Tibial nerve (tissue), 4 donors: ENCODE data around the gene PTGR3. TPM values are rescaled to one million over a fixed set of nuclear protein-coding genes. Genes with fewer than 3 reads are reported as not detected.
A peak's percentile ranks its signal among the peaks of the same experiment; 100 is the strongest.

ENCODE experiments used
- DNase-seq, 2 donors: peaks; one replicate each; pipeline ENCODE4 v3.0.0-alpha.2; 2019; ENCODE audit warnings: low spot score in 2 of 2
- H3K27ac ChIP-seq, 4 donors: fragments of 200-600 bp; sonication (generic) in 3 of 4; one replicate each; pipeline ENCODE4 v1.5.1; 2017 to 2019; ENCODE audit warnings: mild to moderate bottlenecking in 1 of 4
- H3K27me3 ChIP-seq, 2 donors: fragments of 200-600 bp; sonication (generic) in 1 of 2; one replicate each; pipeline versions ENCODE4 v1.5.1 to v1.6.0; 2017 to 2019
- H3K36me3 ChIP-seq, 3 donors: fragments of 200-600 bp; sonication (generic); one replicate each; pipeline ENCODE4 v1.5.1; 2018 to 2019
- H3K4me1 ChIP-seq, 4 donors: fragments of 200-600 bp; sonication (generic) in 3 of 4; one replicate each; pipeline ENCODE4 v1.5.1; 2017 to 2019
- H3K4me3 ChIP-seq, 4 donors: fragments of 200-600 bp; sonication (generic) in 3 of 4; one replicate each; pipeline ENCODE4 v1.5.1; 2017 to 2019; ENCODE audit warnings: mild to moderate bottlenecking in 1 of 4, moderate library complexity in 1 of 4
- H3K9me3 ChIP-seq, 4 donors: fragments of 200-600 bp; sonication (generic) in 3 of 4; one replicate each; pipeline ENCODE4 v1.5.1; 2017 to 2019
- EP300 ChIP-seq, 2 donors: sonication (generic); formaldehyde crosslinking; IDR thresholded peaks; one replicate each; pipeline ENCODE4 v1.6.1; 2017; ENCODE audit warnings: antibody characterized with exemption in 2 of 2, mild to moderate bottlenecking in 1 of 2
- POLR2A ChIP-seq, 2 donors: fragments of 450-650 bp; IDR thresholded peaks; one replicate each; pipeline ENCODE4 v1.6.1; 2017; ENCODE audit warnings: antibody characterized with exemption in 2 of 2, mild to moderate bottlenecking in 2 of 2, moderate library complexity in 2 of 2
- WGBS, 2 donors: methylation state at CpG; one replicate each; pipeline ENCODE4 v1.1.5; 2018; 5-methylcytosine and 5-hydroxymethylcytosine counted together
- total RNA-seq, 4 donors: library from RNA; depleted of rRNA; stranded (reverse); fragments of >200 nt; gene quantifications; one replicate each; pipeline ENCODE4 v1.1.0, GENCODE V29; 2016
- TF ChIP-seq, protein P1 (sequence below), 5 experiments: fragments of 200-600 bp in 3 of 5; fragments of 450-650 bp in 2 of 5; sonication (generic) in 3 of 5; IDR thresholded peaks; one replicate each; pipeline ENCODE4 v1.5.1; 2016 to 2019; ENCODE audit warnings: antibody characterized with exemption in 5 of 5, mild to moderate bottlenecking in 3 of 5, moderate library complexity in 2 of 5

The PTGR3 gene
- total RNA-seq, 4 donors from 2014 or later = 12.7 to 35.9 (median 24.5) TPM

DNA sequence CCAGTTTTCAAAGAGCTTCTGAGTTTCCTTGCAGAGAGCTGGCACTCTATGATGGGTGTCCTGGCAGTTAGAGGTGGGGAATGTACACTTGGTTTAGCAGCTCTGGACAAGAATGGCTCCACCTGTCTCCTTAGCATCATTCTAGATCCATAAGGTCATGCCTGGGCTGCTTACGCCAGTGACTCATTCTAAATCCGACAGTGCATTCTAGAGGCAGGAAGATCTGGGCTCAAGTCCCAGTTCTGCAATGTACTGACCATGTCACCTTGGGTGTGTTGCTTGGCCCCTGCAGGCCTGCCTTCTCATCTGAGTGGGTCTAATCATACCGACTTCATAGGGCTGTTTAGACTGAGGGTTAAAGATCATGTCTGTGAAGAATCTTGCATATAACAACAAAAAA is 46.5 kb downstream of the PTGR3 start:
- no peak for DNase-seq
- Histone ChIP-seq H3K27me3 (no peaks in the 10 kb centered on the region), H3K36me3 (no peaks in the 10 kb centered on the region), H3K9me3 (peaks cover 0 to 21% (median 0%) of the 10 kb centered on the region in 4 donors), H3K4me3 (no peak overlapping the region), H3K4me1 (peaks cover 0 to 14% (median 0%) of the 10 kb centered on the region in 4 donors), H3K27ac (no peak overlapping the region)
- TF ChIP-seq POLR2A (IDR thresholded peaks at IDR 0.05) (no peak), EP300 (IDR thresholded peaks at IDR 0.05) (no peak)
- TF ChIP-seq, protein P1, sequence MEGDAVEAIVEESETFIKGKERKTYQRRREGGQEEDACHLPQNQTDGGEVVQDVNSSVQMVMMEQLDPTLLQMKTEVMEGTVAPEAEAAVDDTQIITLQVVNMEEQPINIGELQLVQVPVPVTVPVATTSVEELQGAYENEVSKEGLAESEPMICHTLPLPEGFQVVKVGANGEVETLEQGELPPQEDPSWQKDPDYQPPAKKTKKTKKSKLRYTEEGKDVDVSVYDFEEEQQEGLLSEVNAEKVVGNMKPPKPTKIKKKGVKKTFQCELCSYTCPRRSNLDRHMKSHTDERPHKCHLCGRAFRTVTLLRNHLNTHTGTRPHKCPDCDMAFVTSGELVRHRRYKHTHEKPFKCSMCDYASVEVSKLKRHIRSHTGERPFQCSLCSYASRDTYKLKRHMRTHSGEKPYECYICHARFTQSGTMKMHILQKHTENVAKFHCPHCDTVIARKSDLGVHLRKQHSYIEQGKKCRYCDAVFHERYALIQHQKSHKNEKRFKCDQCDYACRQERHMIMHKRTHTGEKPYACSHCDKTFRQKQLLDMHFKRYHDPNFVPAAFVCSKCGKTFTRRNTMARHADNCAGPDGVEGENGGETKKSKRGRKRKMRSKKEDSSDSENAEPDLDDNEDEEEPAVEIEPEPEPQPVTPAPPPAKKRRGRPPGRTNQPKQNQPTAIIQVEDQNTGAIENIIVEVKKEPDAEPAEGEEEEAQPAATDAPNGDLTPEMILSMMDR (IDR thresholded peaks at IDR 0.05) = no peak
- WGBS, 2 donors = 56 to 78% methylated on average over 3 of the region's 3 CpGs

DNA sequence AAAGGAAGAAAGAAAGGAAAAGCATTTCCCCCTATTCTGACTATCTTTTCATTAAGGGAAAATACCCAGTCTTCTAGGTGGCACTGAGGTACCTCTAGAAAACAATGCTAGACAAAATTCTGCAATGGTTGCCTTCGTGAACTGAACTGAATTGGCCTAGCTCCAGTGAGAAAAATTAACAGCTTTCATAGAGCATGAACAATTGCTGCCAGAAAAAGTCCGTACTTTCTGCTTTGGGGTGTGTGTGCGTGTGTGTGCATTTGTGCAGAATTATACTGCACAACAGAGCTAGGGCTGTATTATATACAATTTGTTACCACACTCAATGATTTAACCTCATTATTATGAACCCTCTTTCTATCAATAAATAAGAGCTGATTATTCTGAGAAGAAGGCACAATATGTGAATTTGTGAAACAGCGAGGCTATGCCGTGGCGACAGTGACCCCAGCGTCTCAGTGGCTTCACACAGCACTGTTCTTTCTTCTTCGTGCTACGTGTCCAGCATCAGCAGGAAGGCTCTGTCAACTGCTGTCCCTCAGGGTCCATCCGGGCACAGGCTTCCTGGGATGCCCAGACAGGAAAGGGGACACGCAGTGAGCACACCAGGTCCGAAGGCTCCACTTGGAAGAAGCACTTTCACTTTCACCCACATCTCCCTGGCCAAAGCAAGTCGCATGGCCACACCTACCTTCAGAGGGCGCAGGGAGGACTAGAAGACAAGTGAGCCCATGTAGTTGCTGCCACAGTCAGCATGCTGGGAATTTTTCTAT is 47.5 kb downstream of the PTGR3 start:
- TF ChIP-seq, protein P1 (IDR thresholded peaks at IDR 0.05) = no peak
- no peak for TF ChIP-seq POLR2A (IDR thresholded peaks at IDR 0.05)
- Histone ChIP-seq H3K36me3 (no peaks in the 10 kb centered on the region), H3K9me3 (peaks cover 0 to 15% (median 0%) of the 10 kb centered on the region in 4 donors), H3K27me3 (no peaks in the 10 kb centered on the region), H3K4me3 (peak overlapping the region; percentile 19 to 49 (median 40)), H3K27ac (peak overlapping the region in 1 of 4 donors; percentile 29), H3K4me1 (peaks cover 0 to 14% (median 0%) of the 10 kb centered on the region in 4 donors)
- 29 to 36% methylated on average over 12 to 14 of the region's 14 CpGs for WGBS, 2 donors
- DNase-seq = peak in 1 of 2 donors; percentile 16

DNA sequence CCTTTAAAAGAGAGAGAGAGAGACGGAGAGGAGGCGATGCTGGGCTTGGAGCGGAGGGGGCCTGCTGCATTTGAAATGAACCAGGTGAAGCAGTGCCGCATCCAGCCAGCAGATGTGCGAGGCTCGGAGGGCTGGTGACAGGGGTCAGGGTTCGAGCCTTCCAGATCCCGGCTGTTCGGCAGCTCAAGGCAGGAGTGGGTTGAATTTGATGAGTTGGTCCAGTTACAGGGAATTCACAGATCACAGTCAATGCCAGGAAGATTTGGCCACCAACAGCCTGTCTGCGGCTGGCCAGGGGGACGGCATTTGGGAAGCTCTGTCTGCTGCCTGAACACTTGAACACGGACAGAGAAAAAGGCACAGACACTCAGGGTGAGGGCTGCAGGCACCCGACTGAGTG is 48.6 kb downstream of the PTGR3 start:
- H3K9me3 ChIP-seq = peaks cover 0 to 13% (median 0%) of the 10 kb centered on the region in 4 donors
- WGBS, 2 donors = 28 to 35% methylated on average over 13 of the region's 13 CpGs
- H3K27me3 ChIP-seq = no peaks in the 10 kb centered on the region
- no peak overlapping the region for H3K27ac ChIP-seq
- TF ChIP-seq POLR2A (IDR thresholded peaks at IDR 0.05) (no peak), EP300 (IDR thresholded peaks at IDR 0.05) (no peak)
- TF ChIP-seq, protein P1 (IDR thresholded peaks at IDR 0.05) = no peak
- H3K4me3 ChIP-seq = peak overlapping the region in 2 of 4 donors; percentile 30 to 46
- no peak for DNase-seq
- H3K36me3 ChIP-seq = no peaks in the 10 kb centered on the region
- peaks cover 0 to 14% (median 0%) of the 10 kb centered on the region in 4 donors for H3K4me1 ChIP-seq

DNA sequence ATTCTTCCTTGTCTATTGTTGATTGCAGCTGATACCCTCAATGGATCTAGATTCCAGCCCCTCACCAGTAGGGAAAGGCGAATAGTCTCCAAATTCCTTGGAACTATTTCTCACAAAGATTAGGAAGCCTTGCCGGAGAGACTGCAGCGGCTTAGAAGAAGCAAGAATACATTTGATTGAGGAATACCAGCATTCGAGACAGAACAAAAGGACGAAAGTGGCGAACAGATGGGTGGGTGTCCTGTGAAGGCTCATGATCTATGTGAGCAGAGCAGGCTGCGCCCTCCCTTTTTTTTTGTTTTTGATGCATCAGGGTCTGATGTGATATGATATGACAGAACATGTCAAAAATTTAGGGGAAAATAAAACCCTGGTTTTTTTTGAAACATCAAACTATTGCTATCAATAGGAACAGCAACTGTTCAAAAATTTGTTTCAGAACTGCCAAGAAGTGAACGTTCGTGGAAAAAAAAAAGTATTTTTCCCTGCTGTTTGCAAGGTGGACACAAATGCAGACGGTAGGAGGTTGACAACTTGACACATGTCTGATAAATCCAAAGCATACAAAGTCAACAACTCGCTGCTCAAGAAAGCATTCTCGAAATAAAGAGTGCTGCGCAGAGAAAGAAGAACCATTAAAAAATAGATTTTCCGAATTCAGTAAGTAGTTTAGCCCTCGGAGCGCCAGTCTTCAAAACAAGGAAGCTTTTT is 49.1 kb downstream of the PTGR3 start:
- 50 to 58% methylated on average over 16 of the region's 16 CpGs for WGBS, 2 donors
- H3K4me3 ChIP-seq = peak overlapping the region in 2 of 4 donors; percentile 30 to 46
- peaks cover 0 to 13% (median 0%) of the 10 kb centered on the region in 4 donors for H3K9me3 ChIP-seq
- no peak overlapping the region for H3K27ac ChIP-seq
- no peak for DNase-seq
- H3K36me3 ChIP-seq = no peaks in the 10 kb centered on the region
- peaks cover 0 to 14% (median 0%) of the 10 kb centered on the region in 4 donors for H3K4me1 ChIP-seq
- TF ChIP-seq POLR2A (IDR thresholded peaks at IDR 0.05) (no peak), EP300 (IDR thresholded peaks at IDR 0.05) (no peak)
- TF ChIP-seq, protein P1 (IDR thresholded peaks at IDR 0.05) = no peak
- no peaks in the 10 kb centered on the region for H3K27me3 ChIP-seq

DNA sequence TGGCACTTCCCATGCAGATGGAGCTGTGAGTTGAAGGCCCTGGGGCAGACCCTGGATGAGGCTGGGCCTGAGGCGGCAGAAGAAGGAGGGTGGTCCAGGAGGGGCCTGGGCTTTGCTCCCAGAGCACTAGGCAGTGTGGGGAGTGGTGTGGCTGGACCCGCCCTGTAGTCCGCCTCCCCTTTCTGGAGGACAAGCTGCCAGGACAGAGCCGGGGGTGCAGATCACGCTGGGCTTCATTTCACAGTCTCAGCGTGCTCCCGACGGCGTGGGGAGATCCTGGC is 49.8 kb downstream of the PTGR3 start:
- WGBS, 2 donors = 55 to 84% methylated on average over 9 of the region's 9 CpGs

More for the DNA sequence above, 49.8 kb downstream of the PTGR3 start:
- Histone ChIP-seq H3K4me3 (no peak overlapping the region), H3K4me1 (peaks cover 0 to 14% (median 0%) of the 10 kb centered on the region in 4 donors), H3K27ac (no peak overlapping the region), H3K36me3 (no peaks in the 10 kb centered on the region), H3K9me3 (peaks cover 0 to 6% (median 0%) of the 10 kb centered on the region in 4 donors), H3K27me3 (no peaks in the 10 kb centered on the region)
- no peak for DNase-seq
- no peak for TF ChIP-seq POLR2A (IDR thresholded peaks at IDR 0.05)
- TF ChIP-seq EP300 (IDR thresholded peaks at IDR 0.05) = no peak
- TF ChIP-seq, protein P1 (IDR thresholded peaks at IDR 0.05) = no peak
